GM21447 (cell line): ENCODE data around the gene OBSL1.

ENCODE experiments used
- ATAC-seq: cut with Tn5 transposase; IDR thresholded peaks from one replicate; pipeline ENCODE4 v1.9.1; 2021; ENCODE audit not compliant: unreplicated experiment

OBSL1 gene

GRCh38 chr2:219552382-219553167 is 18.8 kb downstream of the OBSL1 start:
- peak; percentile 83 for ATAC-seq

DNA sequence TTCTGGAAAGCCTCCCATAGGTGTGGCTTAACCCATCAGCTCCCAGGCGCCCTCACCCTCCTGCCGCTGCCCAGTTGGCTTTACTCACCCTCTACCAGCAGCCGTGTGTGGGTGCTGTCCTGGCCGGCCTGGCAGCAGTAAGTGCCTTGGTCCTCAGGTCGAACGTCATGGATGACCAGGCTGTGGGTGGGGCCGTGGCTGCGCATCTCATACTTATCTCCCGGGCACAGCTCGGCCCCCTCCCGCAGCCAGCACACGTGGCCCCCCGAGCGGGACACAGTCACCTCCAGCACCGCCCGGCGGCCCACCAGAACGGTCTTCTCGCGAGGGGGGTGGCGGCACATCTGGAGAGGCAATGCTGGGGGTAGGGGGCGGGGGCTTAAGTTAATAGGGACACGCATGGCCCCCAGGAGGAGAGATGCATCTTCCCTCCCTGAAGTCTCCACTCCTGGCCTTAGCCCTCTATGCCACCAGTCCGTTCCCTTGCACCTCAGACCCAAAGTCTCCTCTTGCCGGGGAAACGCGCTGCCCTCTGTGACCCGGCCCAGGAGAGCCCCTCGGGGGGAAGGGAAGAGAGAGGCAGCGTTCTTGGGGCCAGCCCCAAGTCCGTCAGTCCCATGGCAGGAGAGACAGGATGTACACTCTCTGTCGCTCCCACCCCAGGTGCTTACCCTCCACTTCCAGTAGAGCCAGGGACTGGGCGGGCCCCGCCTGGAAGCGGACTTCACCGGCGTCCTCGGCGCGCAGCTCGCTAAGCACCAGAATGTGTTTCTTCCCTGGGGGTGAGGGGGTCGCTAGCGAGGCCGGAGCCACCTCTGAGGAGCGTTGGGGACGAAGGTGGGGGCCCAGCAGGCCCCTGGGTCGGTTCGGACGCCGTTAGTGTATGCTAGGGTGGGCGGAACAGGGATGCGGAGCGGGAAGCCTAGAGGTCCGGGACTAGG is 19.6 kb downstream of the OBSL1 start:
- peak; percentile 31 for ATAC-seq

- ATAC-seq, result no peak
Observed at GRCh38 chr2:219549619-219550018, 21.7 kb downstream of the OBSL1 start.

DNA sequence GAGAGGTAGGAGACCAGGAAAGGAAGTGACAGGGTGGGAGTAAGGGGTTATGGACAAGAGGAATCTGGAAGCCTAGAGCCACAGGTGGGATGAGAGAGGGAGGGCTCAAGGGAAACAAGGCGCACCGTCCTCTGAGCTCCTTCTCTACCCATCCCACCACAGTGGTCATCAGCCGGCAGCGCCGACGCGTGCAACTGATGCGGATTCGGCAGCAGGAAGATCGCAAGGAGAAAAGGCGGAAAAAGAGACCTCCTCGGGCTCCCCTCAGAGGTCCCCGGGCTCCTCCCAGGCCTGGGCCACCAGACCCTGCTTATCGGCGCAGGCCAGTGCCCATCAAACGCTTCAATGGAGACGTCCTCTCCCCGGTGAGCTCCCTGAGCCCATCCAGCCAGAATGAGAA is 22.3 kb downstream of the OBSL1 start:
- ATAC-seq, result no peak

- ATAC-seq, result no peak
Observed at GRCh38 chr2:219547621-219548020, 23.7 kb downstream of the OBSL1 start.

DNA sequence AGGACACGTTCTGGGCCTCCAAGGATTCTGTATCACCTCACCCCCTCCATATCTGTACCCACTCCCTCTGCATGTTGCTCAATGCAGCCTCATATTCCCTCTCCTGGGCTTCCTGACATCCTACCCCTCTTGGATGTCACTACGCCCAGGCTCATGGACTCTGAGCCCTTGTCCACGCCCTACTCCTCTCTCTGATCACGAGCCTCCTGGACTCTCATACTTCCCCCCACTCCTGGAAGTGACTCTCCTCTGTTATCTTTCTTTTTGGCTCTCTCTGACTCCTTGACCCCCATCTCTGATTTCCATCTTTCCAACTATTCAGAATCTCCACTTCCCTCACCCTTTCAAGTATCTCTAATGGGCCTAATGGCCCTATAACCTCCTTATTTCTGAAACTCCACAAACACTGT is 25.4 kb downstream of the OBSL1 start:
- no peak for ATAC-seq

DNA sequence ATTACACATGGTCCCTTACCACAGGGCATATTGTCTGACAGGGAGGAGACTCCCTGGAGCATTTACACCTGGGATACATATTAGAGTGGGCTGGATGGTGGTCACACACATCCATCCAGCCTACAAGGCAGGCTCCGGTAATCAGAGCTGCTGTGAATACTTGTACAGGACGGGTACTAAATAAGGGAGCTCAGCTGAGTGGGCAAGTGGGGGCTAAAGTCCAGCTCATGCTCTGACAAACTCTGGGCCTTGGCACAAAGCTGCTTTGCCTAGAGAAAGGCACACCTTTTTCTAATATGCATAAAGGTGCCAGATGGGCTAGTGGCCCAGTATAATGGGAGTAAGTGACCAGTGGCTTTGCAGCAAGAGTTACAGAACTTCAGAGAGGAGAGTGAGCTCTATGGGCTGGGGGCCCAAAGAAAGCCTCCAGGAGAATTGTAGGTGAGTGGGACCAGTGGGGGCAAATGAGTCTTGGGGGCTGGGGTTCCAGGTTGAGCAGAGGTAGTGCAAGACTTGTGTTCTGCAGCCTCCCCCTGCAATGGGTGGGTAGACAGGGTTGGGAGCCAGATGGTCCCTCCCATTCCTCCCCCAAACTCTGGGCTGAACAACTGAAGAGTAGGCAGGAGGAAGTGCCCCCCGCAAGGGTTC is 25.9 kb downstream of the OBSL1 start:
- ATAC-seq, result no peak

- no peak for ATAC-seq
Observed at GRCh38 chr2:219544567-219544966, 26.8 kb downstream of the OBSL1 start.

GRCh38 chr2:219543596-219544358 is 27.6 kb downstream of the OBSL1 start, which contains the start of the genes CHPF and TMEM198:
Gene CHPF, minus strand, starts transcription at chr2:219543809. Its CDS starts 271 bp downstream, at chr2:219543538.
Gene TMEM198, plus strand, starts transcription at chr2:219544028. Its CDS starts 700 bp downstream, at chr2:219544728.
- ATAC-seq, result peak; percentile 65

DNA sequence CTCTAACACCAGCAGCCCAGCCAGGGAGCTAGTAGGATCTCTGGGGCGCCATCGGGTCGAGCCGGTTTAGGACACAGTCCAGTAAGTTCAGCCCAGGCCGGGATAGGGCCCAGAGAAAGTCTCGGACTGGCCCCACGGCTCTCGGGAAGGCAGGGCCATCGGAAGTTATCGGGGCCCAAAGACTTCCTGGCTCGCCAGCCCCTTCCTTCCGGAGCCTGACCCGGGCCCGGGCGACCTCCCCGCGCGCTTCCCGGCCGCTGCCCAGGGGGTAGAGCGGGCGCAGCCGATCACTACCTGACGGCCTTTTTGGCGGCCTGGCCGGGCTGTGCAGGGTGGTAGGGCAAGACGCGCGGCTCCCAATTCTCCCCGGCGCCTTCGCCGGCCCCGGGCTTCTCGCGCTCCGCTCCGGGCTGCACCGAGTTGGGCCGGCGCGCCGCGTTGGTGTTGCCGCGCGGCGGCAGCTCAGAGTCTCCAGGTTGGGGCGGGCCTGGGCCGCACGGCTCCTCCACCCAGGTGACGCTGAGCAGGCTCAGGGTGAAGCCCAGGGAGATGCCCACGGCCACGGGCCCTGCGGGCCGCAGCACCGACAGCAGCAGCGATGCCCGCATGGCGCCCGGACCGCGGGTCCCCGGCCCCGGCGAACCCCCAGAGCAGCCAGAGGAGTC is 28.3 kb downstream of the OBSL1 start:
- ATAC-seq, result peak; percentile 32

DNA sequence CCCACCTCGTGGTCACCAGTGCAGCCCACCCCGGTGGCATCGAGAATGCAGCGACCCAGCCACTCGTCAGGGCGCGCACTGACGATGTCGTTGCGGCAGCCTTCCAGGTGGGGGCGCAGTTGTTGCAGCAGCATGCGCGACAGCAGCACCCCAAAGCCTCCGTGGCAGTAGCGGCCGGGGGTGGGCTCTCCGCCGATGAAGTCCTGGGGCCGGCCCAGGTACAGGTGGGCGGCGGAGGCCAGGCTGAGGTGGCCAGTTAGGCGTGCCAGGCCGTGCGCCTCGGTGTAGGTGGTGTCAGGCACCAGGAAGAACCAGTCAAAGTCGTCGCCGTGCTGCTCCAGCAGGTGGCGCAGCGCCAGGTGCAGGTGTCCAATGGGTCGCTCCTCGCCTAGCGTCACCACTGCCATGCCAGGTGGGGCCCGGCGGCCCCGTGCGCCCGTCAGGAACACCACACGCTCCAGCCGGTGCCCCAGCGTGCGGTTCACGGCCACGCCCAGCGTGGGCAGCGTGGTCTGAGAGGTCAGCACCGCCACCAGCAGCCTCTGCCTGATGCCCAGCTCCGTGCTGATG is 29.6 kb downstream of the OBSL1 start:
- peak; percentile 48 for ATAC-seq

DNA sequence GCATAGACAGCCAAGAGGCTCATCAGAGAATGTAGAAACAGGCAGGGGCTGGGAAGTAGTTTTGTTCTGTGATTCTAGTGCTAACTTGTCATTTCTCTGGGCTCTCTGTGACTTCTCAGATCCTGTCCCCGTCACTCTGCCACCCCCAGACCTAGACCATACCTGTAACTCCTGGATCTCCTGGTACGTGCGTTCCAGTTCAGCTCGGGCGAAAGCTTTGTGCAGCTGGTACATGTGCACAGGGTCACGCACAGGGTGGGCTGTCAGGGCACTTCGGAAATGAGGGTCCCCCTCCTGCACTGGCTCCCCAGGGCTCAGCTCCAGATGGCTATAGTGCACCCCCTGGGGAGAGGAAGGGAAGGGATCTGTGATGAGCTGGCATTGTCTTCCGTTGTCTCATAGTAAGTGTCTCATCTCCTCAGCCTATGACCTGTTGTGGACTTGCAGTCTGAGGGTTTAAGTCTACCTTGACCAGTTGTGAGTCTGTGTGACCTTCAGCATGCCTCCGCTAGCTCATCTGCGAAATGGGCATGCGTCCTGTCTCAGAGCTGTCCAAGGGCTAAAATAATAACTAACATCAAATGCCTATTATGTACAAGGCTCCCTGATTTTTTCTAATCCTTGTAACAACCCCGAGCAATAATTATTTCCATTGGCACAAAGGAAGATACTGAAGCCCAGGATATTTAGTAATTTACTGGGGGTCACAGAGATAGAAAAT is 30.4 kb downstream of the OBSL1 start:
- no peak for ATAC-seq

DNA sequence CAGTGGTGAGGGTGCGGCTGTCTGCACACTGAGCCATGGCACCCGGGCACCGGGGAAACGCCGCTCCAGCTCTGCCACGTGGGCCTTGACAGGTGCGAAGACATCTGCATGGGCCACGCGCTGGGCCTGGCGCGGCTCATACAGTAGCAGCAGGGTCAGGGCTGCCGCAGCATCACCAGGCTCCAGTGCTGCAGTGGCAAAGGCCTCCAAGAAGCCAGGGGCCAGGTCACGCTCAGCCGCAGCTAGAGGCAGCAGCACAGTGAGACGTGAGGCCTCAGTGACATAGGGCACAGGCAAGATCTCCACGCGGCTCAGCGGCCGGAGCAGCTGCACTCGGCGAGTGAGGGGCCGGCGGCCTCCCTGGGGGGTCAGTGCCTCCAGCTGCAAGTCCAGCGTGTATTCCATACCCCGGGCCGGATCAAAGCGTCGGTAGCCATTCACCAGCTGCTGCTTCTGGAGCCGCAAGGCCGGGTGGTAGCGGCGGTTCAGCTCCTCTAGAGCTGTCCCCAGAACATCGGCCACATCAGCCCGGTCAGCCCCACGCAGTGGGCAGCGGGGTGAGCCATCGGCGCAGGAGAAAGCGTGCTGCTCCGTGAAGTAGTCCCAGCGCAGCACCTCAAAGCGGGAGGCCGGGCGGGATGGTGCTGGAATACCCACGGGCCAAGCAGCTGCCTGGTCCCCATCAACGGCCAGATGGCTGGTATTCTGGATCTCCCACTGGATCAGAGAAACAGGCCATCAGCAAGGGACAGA is 31.2 kb downstream of the OBSL1 start:
- no peak for ATAC-seq

- ATAC-seq, result no peak
Observed at GRCh38 chr2:219538956-219539788, 32.2 kb downstream of the OBSL1 start.

GRCh38 chr2:219538504-219538951 is 32.8 kb downstream of the OBSL1 start:
- no peak for ATAC-seq

DNA sequence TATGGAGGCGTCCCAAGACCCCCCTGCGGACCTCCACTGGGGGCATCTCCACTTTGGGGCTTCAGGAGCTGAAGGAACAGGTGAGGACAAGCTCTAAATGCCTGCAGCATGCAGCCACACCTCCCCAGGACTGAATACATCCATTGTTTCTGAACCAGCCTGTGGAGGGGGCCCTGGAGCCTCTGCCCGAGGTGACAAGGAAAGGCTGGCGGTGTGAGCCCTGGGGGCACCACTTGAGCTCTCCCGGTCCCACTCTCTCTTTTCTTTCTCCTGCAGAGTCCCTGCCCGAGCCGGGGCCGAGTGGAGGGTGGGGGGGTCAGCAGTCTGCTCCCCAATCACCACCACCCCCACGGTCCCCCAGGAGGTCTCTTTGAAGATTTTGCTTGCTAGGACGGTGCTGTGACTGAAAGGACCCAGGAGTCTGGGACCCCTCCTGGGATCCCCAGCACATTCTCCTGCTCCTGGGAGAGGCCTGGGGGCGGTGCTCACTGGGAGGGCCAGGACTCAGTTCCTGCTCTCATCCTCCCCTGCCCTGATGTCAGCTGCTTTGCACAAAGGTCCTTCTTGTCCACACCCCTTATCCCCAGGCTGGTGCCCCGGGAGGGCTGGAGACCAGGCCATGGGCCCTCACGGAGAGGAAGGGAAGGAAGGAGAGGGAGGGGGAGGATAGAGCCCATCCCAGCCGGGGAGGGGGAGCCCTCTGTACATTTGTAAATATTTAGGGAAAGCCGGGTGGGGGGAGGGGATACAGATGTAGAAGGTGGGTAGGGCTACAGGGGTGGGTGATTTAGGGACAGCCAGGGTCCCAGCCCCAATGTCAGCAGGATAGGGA is 33.5 kb downstream of the OBSL1 start:
- ATAC-seq, result no peak
